GM21515 (cell line): ENCODE results near the gene FAM114A1.

Experiments used
- ATAC-seq: cut with Tn5 transposase; IDR thresholded peaks from one replicate; pipeline ENCODE4 v1.9.1; 2021; ENCODE audit not compliant: unreplicated experiment

Gene FAM114A1

GRCh38 chr4:38857354-38858096 is 10.1 kb upstream of the FAM114A1 start:
- ATAC-seq, result peak; percentile 59

GRCh38 chr4:38858097-38858420 is 9.5 kb upstream of the FAM114A1 start:
- ATAC-seq, result no peak

DNA sequence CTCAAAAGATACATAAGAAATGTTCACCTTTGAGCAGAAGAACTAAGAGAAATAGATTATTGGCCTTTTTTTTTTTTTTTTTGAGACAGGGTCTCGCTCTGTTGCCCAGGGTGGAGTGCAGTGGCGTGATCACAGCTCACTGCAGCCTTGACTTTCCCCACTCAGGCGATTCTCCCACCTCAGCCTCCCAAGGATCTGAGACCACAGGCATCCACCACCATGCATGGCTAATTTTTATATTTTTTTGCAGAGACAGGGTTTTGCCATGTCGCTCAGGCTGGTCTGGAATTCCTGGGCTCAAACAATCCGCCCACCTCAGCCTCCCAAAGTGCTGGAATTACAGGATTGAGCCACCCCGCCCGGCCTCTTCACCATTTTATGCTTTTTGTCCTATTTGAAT is 8.1 kb upstream of the FAM114A1 start:
- no peak for ATAC-seq

GRCh38 chr4:38860788-38861424 is 6.7 kb upstream of the FAM114A1 start:
- ATAC-seq, result peak; percentile 51

DNA sequence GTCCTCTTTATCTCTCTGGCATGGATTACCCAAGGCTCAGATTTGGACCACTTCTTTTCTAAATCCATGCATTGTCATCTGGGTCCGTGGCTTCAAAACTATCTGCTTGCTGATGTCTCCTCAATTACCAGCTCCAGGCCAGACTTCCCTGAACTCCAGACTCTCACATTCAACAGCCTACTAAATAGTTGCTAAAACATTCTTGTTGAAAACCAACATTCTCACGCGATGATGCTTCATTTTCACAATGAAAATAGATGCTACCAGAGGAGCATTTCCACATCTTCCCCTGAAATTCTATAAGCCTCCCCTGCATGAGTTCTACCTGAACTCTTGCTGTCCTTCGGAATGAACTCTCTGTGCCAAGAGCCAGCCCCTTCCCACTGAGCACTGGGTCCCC is 5.8 kb upstream of the FAM114A1 start:
- no peak for ATAC-seq

GRCh38 chr4:38865445-38865844 is 2.2 kb upstream of the FAM114A1 start:
- ATAC-seq, result no peak

DNA sequence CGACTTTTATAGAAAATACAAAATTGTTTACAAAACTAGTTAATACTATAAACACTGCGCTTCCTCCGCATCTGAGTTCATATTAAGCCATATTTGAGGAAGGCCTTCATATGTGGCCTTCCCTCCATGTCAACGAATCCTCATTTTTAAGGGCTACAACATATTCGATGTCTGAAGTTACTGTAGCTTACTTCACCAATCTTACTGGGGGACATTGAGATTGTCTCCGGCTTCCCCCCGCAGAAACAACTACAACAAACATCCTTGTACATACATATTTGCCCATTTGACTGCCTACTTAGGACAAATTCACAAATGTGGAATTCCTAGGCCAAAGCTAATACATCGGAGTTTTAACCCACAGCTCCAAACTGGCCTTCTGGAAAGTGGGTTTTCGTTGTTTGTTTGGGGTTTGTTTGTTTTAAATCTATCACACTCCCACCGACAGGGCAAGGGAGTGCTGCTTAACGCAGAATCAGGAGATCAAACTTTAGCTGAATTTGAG is 581 bp upstream of the FAM114A1 start:
- ATAC-seq, result peak; percentile 21

DNA sequence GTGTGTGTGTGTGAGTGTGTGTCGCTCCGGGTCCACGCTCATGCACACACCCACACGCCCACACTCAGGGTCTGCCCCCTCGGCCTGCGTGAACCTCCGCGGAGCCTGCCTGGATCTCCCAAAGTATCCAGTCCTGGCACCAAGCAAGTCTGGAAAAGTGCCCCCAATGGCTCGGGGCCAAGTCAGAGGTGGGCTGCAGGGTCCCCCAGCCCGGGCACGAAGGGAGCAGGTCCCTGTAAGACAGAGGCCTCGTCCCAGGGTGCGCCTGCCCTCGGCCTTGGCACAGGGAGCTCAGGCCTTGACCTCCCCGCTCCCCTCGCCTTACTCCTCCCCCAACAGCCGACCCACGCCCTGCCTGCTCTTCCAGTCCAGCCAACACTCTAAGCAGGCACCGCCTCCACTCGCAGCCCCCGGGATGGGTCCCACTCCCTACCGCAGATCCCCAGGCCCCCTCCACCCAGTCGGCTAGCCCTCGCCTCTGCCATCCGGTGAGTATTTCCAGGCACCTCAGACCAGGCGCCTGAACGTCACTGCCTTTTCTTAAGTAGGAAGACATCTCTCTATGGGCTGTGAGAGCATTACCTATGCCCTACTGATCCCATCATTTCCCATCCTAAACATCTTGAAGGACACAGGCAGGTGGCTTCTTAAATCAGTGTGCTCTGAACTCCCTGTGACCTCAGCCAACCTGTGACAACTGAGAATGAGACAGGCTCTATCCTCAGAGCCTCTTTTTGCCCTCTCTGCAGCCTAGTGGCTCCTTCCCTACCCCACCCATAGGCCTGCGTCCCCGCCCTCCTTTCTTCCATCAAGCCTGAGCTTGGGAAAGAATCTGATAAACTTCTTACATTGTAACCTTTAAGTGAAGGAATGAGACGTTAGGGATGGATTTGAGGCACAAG is 704 bp downstream of the FAM114A1 start:
- no peak for ATAC-seq

- no peak for ATAC-seq
These were observed 1.9 kb downstream of the FAM114A1 start for GRCh38 chr4:38869511-38869910.

DNA sequence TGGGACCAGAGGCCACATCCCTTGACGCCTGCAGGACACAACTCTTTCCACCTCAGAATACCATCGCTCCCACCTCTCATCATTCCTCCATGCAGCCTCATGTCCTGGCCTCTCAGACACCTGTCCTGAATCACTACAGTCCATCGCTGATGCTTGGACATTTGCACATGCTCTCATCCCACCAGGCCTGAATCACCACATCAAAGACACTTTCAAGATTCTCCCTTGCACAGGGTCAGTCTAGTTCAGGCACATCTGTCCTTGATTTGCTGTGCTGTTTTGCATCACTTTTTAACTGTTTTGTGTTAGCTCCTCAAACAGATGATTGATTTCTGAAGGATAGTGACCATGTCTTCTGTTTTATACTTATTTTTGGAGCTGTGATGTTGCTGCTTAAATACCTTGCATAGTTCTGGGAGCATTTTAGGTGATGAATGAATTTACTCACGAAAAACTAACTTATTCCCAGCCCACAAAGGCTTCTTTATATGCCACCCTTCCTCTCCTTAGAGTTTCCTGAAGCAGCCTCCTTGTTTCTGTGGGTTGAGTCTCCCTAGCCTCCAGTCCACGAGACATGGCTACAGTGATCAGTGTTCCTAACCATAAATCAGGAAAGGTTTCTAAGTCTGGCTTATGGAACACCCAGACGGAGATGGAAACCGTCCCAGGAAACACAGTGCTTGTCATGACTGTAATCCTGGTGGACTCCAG is 2.6 kb downstream of the FAM114A1 start:
- no peak for ATAC-seq

DNA sequence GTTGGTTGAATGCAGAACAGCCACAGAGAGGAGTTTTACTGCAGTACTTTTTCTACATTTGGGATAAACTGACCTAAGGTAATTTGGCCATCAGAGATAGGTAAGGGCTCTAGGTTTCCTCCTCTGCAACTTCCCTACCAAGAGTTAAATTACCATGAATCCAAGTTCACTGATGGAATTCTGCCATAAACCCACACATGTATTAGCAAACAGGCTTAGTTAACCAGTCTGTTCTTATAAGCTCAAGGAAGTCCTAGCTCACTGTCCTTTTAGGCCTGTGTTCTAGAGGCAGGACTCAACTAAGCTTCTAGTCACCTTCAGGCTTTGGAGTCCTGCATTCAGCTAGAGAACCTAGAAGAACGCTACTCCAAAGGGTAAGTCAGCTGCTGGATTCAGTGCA is 4.0 kb downstream of the FAM114A1 start:
- no peak for ATAC-seq

DNA sequence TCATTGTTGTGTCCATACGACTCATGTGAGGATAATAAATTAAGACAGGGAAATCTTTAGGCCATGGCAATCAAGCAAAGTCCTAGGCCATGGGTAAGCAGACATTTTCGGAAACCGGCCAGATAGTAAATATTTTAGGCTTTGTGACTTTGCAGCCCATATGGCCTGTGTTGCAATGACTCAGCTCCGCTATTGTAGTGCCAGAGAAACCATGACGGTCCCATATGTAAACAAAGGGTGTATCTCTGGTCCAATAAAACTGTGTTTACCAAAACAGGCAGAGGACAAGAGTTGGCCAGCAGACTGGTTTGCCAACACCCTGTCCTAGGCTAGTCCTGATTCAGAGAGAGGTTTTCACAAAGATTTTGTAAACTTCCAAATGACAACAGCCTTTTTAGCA is 5.0 kb downstream of the FAM114A1 start:
- no peak for ATAC-seq

- ATAC-seq, result no peak
These were observed 5.8 kb downstream of the FAM114A1 start for GRCh38 chr4:38873290-38873944.

DNA sequence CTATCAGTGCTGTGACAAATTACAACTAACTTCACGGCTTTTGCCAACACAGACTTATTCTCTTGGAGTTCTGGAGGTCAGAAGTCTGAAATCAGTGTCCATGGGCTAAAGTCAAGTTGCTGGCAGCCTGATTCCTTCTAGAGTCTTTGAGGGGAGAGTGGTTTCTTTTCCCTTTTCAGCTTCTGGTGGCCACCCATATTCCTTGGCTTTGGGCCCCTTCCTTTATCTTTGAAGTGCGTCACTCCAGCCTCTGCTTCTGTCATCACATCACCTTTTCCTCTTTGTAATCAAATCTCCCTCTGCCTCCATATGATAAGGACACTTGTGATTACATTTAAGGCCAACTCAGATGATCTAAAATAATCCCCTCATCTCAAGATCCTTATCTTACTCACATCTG is 9.0 kb downstream of the FAM114A1 start:
- no peak for ATAC-seq

DNA sequence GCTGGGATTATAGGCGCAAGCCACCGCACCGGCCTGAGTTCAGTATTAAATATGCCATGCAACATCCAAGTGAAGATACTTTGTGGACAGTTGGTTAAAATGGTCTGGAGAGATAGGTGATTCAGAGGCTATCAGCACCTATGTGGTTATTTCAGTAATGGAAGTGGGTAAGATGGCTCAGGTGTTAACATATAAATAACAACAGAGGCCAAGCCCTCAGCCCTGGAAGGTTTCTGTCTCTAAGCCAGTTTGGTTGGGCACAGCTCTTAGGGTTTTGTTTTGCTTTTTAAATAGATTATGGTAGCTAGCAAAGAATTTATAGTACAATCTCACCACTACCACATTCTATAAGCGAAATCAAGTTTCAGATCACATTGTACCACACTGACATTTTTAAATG is 16.6 kb downstream of the FAM114A1 start:
- ATAC-seq, result no peak

DNA sequence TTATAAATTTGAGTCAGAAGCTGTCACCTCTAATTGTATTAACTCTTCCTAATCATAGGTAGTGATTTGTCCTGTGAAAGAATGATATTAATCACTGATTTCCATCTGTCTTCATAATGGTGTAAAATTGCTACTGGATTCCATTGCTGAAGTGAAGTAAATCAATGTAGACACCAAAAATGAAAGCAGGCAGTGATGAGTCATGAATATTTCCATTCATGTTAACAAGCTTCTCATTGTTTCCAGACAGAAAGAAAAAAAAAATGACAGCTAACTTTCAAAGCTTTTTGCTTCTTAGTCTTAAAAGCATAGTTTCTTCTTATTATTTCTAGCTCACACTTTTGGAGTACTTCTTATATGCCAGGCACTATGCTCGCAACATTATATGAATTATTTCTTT is 21.5 kb downstream of the FAM114A1 start:
- no peak for ATAC-seq

- ATAC-seq, result no peak
These were observed 23.7 kb downstream of the FAM114A1 start for GRCh38 chr4:38891051-38891983.

DNA sequence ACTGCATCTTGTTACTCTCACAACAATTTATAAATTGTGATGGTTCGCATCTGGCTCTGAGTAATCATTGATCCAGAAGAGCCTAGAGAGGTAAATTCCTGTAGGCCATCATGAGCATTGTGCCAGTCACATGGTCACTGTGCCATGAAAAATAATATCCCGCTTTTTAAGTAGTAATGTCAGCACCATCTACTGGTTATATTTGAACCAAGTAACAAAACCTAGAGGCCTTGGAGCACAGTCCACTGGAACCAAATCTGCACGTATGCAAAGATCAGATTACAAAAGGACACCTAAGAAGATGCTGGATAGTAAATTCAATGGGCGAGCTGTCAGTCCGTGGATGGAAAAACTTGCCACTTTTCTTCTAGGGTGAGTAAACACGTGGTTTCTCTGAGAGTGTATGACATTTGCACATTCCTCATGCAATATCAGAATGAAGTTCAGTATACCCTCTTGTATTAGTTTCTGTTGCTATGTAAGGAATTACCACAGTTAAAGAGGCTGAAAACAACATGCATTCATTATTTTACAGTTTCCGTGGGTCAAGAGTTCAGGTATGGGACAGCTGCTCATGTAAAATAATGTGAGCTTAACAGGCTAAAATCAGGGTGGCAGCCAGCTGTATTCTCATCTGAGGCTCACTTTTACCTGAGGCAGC is 26.8 kb downstream of the FAM114A1 start:
- no peak for ATAC-seq

GRCh38 chr4:38896940-38897339 is 29.3 kb downstream of the FAM114A1 start:
- no peak for ATAC-seq
